Left lung (tissue), 10 donors: ENCODE measurements around the gene PRKN. TPM values are rescaled to one million over a fixed set of nuclear protein-coding genes. Genes with fewer than 3 reads are reported as not detected.

Source experiments
- ATAC-seq: fragments of 200-7000 bp; cut with Tn5 transposase; one replicate; pipeline ENCODE4 v1.9.1; 2020; ENCODE audit warnings: moderate library complexity
- DNase-seq, 4 donors: peaks; one replicate each; pipeline ENCODE4 v3.0.0-alpha.2; 2013 to 2020
- H3K27ac ChIP-seq, 2 donors: fragments of 200-600 bp; sonication (generic) in 1 of 2; one replicate each; pipeline versions ENCODE4 v1.5.0 to v1.8.0; 2020 to 2021
- H3K27me3 ChIP-seq, 2 donors: fragments of 200-600 bp; sonication (generic) in 1 of 2; one replicate each; pipeline versions ENCODE4 v1.5.0 to v1.8.0; 2020 to 2021
- H3K36me3 ChIP-seq, 2 donors: fragments of 200-600 bp; sonication (generic) in 1 of 2; one replicate each; pipeline versions ENCODE4 v1.5.0 to v1.8.0; 2020 to 2021
- H3K4me1 ChIP-seq, 2 donors: fragments of 200-600 bp; one replicate each; pipeline ENCODE4 v1.8.0; 2021
- H3K4me3 ChIP-seq, 2 donors: fragments of 200-600 bp; sonication (generic) in 1 of 2; one replicate each; pipeline versions ENCODE4 v1.5.0 to v1.8.0; 2020 to 2021; ENCODE audit warnings: mild to moderate bottlenecking in 1 of 2
- H3K9me3 ChIP-seq, 2 donors: fragments of 200-600 bp; sonication (generic) in 1 of 2; one replicate each; pipeline versions ENCODE4 v1.5.0 to v1.8.0; 2020 to 2021
- intact Hi-C, 2 donors: fragments of 100-400 bp; cut with DNase I; formaldehyde crosslinking; loops; one replicate each; pipeline versions ENCODE4 v1.11.2 to v1.14.2; 2022
- polyA plus RNA-seq, 6 donors: library from polyadenylated mRNA; unstranded; fragments of 120-200 nt; gene quantifications; one replicate each; pipeline ENCODE4 v1.2.1, GENCODE V29; 2013; ENCODE audit not compliant: insufficient read length in 6 of 6
- total RNA-seq, 2 donors: library from RNA; stranded (reverse); fragmentation: NEBNext Ultra II Directional; extraction: Animal tissue kit (Norgen Biotek cat#: 25700); gene quantifications; one replicate each; pipeline ENCODE4 v1.2.1, GENCODE V29; 2021
- TF ChIP-seq, protein P1 (sequence below), 2 donors: fragments of 200-600 bp; sonication (generic) in 1 of 2; IDR thresholded peaks; one replicate each; pipeline versions ENCODE4 v1.5.0 to v1.8.0; 2021; ENCODE audit warnings: antibody characterized with exemption in 2 of 2
- donor health status: DM: no; HTN: yes; CAD: no.
- donor health status: DM: no; HTN: no; CAD: no.

Gene PRKN
- total and polyA plus RNA-seq, 8 donors = 1.9 to 4.3 (median 2.5) TPM

DNA sequence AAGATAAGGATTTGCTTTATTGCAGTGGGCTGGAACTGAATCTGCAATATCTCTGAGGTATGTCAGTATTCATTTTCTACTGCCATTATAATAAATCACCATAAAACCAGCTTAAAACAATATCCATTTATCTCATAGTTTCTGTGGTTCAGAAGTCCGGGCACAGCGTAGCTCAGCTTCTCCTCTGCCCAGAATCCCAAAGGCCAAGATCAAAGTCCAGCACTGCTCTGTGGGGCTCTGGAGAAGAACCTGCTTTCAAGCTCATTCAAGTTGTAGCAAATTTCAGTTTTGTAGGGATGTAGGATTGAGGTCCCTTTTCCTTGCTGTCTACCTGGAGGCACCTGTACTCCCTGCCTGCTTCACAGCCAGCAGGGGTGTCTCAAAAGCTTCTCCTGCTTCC, 1113.9 kb downstream of the PRKN start:
- Histone ChIP-seq H3K4me3 (no peak overlapping the region), H3K9me3 (peaks cover 0 to 13% of the 10 kb centered on the region in 2 donors), H3K27me3 (no peaks in the 10 kb centered on the region), H3K36me3 (no peaks in the 10 kb centered on the region), H3K4me1 (no peaks in the 10 kb centered on the region), H3K27ac (no peak overlapping the region)
- DNase-seq = no peak
- TF ChIP-seq, protein P1, sequence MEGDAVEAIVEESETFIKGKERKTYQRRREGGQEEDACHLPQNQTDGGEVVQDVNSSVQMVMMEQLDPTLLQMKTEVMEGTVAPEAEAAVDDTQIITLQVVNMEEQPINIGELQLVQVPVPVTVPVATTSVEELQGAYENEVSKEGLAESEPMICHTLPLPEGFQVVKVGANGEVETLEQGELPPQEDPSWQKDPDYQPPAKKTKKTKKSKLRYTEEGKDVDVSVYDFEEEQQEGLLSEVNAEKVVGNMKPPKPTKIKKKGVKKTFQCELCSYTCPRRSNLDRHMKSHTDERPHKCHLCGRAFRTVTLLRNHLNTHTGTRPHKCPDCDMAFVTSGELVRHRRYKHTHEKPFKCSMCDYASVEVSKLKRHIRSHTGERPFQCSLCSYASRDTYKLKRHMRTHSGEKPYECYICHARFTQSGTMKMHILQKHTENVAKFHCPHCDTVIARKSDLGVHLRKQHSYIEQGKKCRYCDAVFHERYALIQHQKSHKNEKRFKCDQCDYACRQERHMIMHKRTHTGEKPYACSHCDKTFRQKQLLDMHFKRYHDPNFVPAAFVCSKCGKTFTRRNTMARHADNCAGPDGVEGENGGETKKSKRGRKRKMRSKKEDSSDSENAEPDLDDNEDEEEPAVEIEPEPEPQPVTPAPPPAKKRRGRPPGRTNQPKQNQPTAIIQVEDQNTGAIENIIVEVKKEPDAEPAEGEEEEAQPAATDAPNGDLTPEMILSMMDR (IDR thresholded peaks at IDR 0.05) = no peak
- ATAC-seq = no peak
- intact Hi-C loops = no loop called here

DNA sequence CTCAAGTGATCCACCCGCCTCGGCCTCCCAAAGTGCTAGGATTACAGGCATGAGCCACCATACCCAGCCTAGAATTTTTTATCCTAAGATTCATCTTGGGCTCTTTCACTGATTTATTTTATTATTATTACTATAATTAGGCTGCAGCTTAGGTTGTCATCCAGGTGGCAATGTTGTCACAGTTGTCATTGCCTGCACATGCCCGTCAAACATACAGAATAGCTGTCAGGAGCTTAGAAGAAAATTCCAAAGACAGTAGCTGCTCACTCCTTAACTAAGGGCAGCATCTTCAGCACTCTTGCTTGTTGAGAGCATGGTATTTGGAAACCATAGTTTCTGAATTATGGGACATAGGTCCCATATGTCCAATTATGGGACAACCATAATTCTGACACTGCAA, 1118.8 kb downstream of the PRKN start:
- Histone ChIP-seq H3K4me1 (no peaks in the 10 kb centered on the region), H3K4me3 (no peak overlapping the region), H3K9me3 (peaks cover 0 to 14% of the 10 kb centered on the region in 2 donors), H3K27me3 (no peaks in the 10 kb centered on the region), H3K36me3 (no peaks in the 10 kb centered on the region), H3K27ac (no peak overlapping the region)
- ATAC-seq (no peak), DNase-seq (no peak)
- TF ChIP-seq, protein P1 (IDR thresholded peaks at IDR 0.05) = no peak
- intact Hi-C loops = no loop called here

DNA sequence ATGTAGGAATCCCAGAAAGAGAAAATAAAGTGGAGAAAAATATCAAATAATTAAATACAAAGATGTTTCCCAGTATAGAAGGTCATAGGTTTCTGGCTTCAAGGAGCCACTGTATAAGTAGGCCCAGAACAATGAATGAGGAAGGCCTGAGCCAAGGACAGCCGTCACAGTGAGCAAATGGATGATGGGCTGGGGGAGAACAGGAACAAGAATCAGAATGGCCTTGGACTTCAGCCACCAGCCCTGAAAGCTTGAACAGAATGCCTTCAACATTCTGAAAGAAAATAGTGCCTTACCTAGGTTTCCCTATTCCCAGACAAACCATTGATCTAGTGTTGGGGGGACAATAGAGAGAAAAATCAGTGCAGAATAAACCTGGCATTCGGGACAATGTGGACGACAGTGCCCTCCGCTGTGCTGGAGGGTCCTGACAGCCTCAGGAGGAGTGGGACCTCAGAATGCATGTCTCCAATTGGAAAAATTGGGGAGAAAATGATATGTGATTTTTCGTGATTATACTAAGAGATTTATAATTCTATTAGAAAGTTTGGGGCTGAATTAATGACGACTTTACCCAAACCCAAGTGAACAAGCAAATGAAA, 1119.8 kb downstream of the PRKN start:
- TF ChIP-seq, protein P1 (IDR thresholded peaks at IDR 0.05) = no peak
- Histone ChIP-seq H3K4me1 (no peaks in the 10 kb centered on the region), H3K4me3 (no peak overlapping the region), H3K27ac (no peak overlapping the region), H3K27me3 (no peaks in the 10 kb centered on the region), H3K9me3 (peaks cover 0 to 19% of the 10 kb centered on the region in 2 donors), H3K36me3 (no peaks in the 10 kb centered on the region)
- ATAC-seq = no peak
- no peak for DNase-seq
- intact Hi-C loops = no loop called here

DNA sequence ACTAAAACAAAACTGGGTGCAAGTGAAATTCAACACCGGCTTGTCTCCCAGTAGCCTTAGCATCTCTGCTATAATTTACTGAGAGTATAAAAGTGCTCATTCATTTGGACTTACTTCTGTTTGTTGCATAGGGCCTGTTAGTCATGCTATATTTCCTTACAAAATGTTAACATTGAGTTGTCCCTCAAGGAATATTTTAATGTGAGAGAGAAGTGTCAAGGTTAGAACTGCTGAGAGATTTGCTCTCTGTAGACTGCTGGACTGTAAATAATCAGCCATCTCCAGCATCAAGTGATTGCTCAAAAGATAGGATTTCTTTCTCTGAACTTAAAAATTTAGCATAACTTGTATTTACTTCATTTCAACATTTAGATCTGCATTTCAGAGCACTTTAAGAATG, 1125.2 kb downstream of the PRKN start:
- no peaks in the 10 kb centered on the region for H3K4me1 ChIP-seq
- ATAC-seq = no peak
- intact Hi-C loops = no loop called here
- no peaks in the 10 kb centered on the region for H3K36me3 ChIP-seq
- H3K27ac ChIP-seq = no peak overlapping the region
- peaks cover 0 to 8% of the 10 kb centered on the region in 2 donors for H3K9me3 ChIP-seq
- no peak for DNase-seq
- H3K27me3 ChIP-seq = no peaks in the 10 kb centered on the region
- H3K4me3 ChIP-seq = no peak overlapping the region
- TF ChIP-seq, protein P1 (IDR thresholded peaks at IDR 0.05) = no peak

DNA sequence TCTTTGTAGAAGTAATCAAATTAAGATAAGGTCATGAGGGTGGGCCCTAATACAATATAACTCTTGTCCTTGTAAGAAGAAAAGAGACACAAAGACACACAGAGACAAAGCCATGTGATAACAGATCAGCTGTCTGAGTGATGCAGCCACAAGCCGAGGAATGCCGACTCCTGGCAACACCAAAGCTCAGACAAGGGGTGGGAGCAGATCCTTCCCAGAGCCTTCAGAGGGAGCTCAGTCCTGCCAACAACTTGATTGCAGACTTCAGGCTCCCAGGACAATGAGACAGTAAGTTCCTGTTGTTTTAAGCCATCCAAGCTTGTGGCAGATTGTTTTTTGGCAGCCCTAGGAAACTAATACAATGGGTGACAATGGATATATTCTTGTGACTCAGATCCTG, 1128.7 kb downstream of the PRKN start:
- Histone ChIP-seq H3K27ac (no peak overlapping the region), H3K4me3 (no peak overlapping the region), H3K9me3 (peaks cover 0 to 11% of the 10 kb centered on the region in 2 donors), H3K36me3 (no peaks in the 10 kb centered on the region), H3K4me1 (no peaks in the 10 kb centered on the region), H3K27me3 (no peaks in the 10 kb centered on the region)
- ATAC-seq (no peak), DNase-seq (no peak)
- intact Hi-C loops = no loop called here
- TF ChIP-seq, protein P1 (IDR thresholded peaks at IDR 0.05) = no peak
